ENCODE results near the gene AP1S2. TPM values are rescaled to one million over a fixed set of nuclear protein-coding genes. Genes with fewer than 3 reads are reported as not detected.

The AP1S2 gene
- total RNA-seq, 1 experiment from 2014 or later, result 28.2 TPM

- Histone ChIP-seq H3F3A (ENCODE audit: low read length, unreplicated experiment) (no peaks in the 10 kb centered on the region), H3K9me2 (replicated peaks; ENCODE audit: low read length) (no peaks in the 10 kb centered on the region), H3K9me3 (ENCODE audit: low read length) (no peaks in the 10 kb centered on the region), H3K36me3 (ENCODE audit: low read depth, low read length) (no peaks in the 10 kb centered on the region; the same call in 1 of the 2 replicates), H3K4me2 (ENCODE audit: low read length) (no peak overlapping the region), H2AFZ (ENCODE audit: low read length) (no peak overlapping the region), H3K4me3 (ENCODE audit: low read length) (no peak overlapping the region), H3K4me1 (ENCODE audit: insufficient read depth, low read length) (no peaks in the 10 kb centered on the region), H3K27me3 (ENCODE audit: low read length) (no peaks in the 10 kb centered on the region), H4K20me1 (ENCODE audit: low read length) (no peaks in the 10 kb centered on the region), H3K9ac (ENCODE audit: low read length) (no peak overlapping the region), H3K79me2 (ENCODE audit: low read length) (peaks cover 10% of the 10 kb centered on the region), H3K27ac (ENCODE audit: low read length) (no peak overlapping the region)
- CTCF ChIA-PET, result interaction anchor here (0.6 kb wide), 1 partner anchor 127 kb away, joined by 5 read pairs; no protein-coding TSS in a partner anchor
- no TSS peak for BruUV-seq (replicated peaks)
- DNase-seq (no peak), ATAC-seq (no peak)
- TF ChIP-seq EZH2 (IDR thresholded peaks at IDR 0.05; ENCODE audit: low read length, unreplicated experiment) (no peak), EZH2phosphoT487 (IDR thresholded peaks at IDR 0.05; ENCODE audit: borderline replicate concordance, low read length) (no peak), CTCF (conservative IDR thresholded peaks at IDR 0.05; ENCODE audit: low read depth, low read length) (no peak)
- intact Hi-C loops (cut with micrococcal nuclease), result loop anchor here (10.0 kb wide), 1 partner anchor 113 kb away; no protein-coding TSS in a partner anchor
- POLR2A ChIA-PET (ENCODE audit: unreplicated experiment), result no interaction called here
Observed at GRCh38 chrX:15797707-15798106, 56.9 kb downstream of the AP1S2 start.

GRCh38 chrX:15790769-15791290 lies 63.8 kb downstream of the AP1S2 start:
- Histone ChIP-seq H3K9me2 (replicated peaks; ENCODE audit: low read length) (no peaks in the 10 kb centered on the region), H3K4me1 (ENCODE audit: insufficient read depth, low read length) (0 out of 2 replicates have a peak, but pooled peaks cover 4% of the 10 kb centered on the region), H3K9ac (ENCODE audit: low read length) (peak overlapping the region; percentile 87), H3K9me3 (ENCODE audit: low read length) (no peaks in the 10 kb centered on the region), H3K4me3 (ENCODE audit: low read length) (peak overlapping the region; percentile 98), H3K79me2 (ENCODE audit: low read length) (peaks cover 17% of the 10 kb centered on the region), H3K4me2 (ENCODE audit: low read length) (peak overlapping the region; percentile 92), H4K20me1 (ENCODE audit: low read length) (no peaks in the 10 kb centered on the region), H3F3A (ENCODE audit: low read length, unreplicated experiment) (peaks cover 4% of the 10 kb centered on the region), H3K27me3 (ENCODE audit: low read length) (no peaks in the 10 kb centered on the region), H2AFZ (ENCODE audit: low read length) (peak overlapping the region; percentile 97), H3K36me3 (ENCODE audit: low read depth, low read length) (no peaks in the 10 kb centered on the region; the same call in 1 of the 2 replicates), H3K27ac (ENCODE audit: low read length) (peak overlapping the region; percentile 72)
- ChIA-PET CTCF (no interaction called here), POLR2A (ENCODE audit: unreplicated experiment) (no interaction called here)
- DNase-seq (peak; percentile 4), ATAC-seq (peak; percentile 21)
- TSS peak; percentile 61 for BruUV-seq (replicated peaks)
- TF ChIP-seq EZH2phosphoT487 (IDR thresholded peaks at IDR 0.05; ENCODE audit: borderline replicate concordance, low read length), result no peak
- no peak for TF ChIP-seq CTCF (conservative IDR thresholded peaks at IDR 0.05; ENCODE audit: low read depth, low read length)
- no peak for TF ChIP-seq EZH2 (IDR thresholded peaks at IDR 0.05; ENCODE audit: low read length, unreplicated experiment)
- intact Hi-C loops (cut with micrococcal nuclease), result loop anchor here (2.0 to 10.0 kb wide), 2 partner anchors 62 to 106 kb away; no protein-coding TSS in a partner anchor

Measured in PC-3 (cell line).